ENCODE data around the gene APOC3.

APOC3 gene

GRCh38 chr11:116828632-116829524, 829 bp upstream of the APOC3 start:
- H3K4me3 ChIP-seq (replicated peaks; ENCODE audit: low read depth, low read length) = no peak overlapping the region
- no peak for DNase-seq (ENCODE audit: extremely low read depth, low read depth)

DNA sequence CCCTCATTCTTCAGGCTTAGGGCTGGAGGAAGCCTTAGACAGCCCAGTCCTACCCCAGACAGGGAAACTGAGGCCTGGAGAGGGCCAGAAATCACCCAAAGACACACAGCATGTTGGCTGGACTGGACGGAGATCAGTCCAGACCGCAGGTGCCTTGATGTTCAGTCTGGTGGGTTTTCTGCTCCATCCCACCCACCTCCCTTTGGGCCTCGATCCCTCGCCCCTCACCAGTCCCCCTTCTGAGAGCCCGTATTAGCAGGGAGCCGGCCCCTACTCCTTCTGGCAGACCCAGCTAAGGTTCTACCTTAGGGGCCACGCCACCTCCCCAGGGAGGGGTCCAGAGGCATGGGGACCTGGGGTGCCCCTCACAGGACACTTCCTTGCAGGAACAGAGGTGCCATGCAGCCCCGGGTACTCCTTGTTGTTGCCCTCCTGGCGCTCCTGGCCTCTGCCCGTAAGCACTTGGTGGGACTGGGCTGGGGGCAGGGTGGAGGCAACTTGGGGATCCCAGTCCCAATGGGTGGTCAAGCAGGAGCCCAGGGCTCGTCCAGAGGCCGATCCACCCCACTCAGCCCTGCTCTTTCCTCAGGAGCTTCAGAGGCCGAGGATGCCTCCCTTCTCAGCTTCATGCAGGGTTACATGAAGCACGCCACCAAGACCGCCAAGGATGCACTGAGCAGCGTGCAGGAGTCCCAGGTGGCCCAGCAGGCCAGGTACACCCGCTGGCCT, 641 bp downstream of the APOC3 start:
- TF ChIP-seq, protein P1, sequence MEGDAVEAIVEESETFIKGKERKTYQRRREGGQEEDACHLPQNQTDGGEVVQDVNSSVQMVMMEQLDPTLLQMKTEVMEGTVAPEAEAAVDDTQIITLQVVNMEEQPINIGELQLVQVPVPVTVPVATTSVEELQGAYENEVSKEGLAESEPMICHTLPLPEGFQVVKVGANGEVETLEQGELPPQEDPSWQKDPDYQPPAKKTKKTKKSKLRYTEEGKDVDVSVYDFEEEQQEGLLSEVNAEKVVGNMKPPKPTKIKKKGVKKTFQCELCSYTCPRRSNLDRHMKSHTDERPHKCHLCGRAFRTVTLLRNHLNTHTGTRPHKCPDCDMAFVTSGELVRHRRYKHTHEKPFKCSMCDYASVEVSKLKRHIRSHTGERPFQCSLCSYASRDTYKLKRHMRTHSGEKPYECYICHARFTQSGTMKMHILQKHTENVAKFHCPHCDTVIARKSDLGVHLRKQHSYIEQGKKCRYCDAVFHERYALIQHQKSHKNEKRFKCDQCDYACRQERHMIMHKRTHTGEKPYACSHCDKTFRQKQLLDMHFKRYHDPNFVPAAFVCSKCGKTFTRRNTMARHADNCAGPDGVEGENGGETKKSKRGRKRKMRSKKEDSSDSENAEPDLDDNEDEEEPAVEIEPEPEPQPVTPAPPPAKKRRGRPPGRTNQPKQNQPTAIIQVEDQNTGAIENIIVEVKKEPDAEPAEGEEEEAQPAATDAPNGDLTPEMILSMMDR (IDR thresholded peaks at IDR 0.05; ENCODE audit: low read depth, low read length, missing control alignments) = no peak
- H3K4me3 ChIP-seq (replicated peaks; ENCODE audit: low read depth, low read length) = no peak overlapping the region

More at GRCh38 chr11:116828632-116829524, 829 bp upstream of the APOC3 start:
- TF ChIP-seq, protein P1 (IDR thresholded peaks at IDR 0.05; ENCODE audit: low read depth, low read length, missing control alignments) = no peak

DNA sequence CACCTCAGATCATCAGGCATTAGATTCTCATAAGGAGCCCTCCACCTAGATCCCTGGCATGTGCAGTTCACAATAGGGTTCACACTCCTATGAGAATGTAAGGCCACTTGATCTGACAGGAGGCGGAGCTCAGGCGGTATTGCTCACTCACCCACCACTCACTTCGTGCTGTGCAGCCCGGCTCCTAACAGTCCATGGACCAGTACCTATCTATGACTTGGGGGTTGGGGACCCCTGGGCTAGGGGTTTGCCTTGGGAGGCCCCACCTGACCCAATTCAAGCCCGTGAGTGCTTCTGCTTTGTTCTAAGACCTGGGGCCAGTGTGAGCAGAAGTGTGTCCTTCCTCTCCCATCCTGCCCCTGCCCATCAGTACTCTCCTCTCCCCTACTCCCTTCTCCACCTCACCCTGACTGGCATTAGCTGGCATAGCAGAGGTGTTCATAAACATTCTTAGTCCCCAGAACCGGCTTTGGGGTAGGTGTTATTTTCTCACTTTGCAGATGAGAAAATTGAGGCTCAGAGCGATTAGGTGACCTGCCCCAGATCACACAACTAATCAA, 2.2 kb downstream of the APOC3 start:
- no peak for DNase-seq (ENCODE audit: extremely low read depth, low read depth)
- TF ChIP-seq, protein P1 (IDR thresholded peaks at IDR 0.05; ENCODE audit: low read depth, low read length, missing control alignments) = no peak
- H3K4me3 ChIP-seq (replicated peaks; ENCODE audit: low read depth, low read length) = no peak overlapping the region

More for the DNA sequence above, 641 bp downstream of the APOC3 start:
- no peak for DNase-seq (ENCODE audit: extremely low read depth, low read depth)

- no peak for DNase-seq (ENCODE audit: extremely low read depth, low read depth)
- TF ChIP-seq, protein P1 (IDR thresholded peaks at IDR 0.05; ENCODE audit: low read depth, low read length, missing control alignments) = no peak
These were observed 2.9 kb downstream of the APOC3 start for GRCh38 chr11:116832350-116833290.

GRCh38 chr11:116833491-116833815, 3.7 kb downstream of the APOC3 start:
- no peak overlapping the region for H3K4me3 ChIP-seq (replicated peaks; ENCODE audit: low read depth, low read length)
- TF ChIP-seq, protein P1 (IDR thresholded peaks at IDR 0.05; ENCODE audit: low read depth, low read length, missing control alignments) = no peak
- DNase-seq (ENCODE audit: extremely low read depth, low read depth) = no peak

More at GRCh38 chr11:116832350-116833290, 2.9 kb downstream of the APOC3 start:
- H3K4me3 ChIP-seq (replicated peaks; ENCODE audit: low read depth, low read length) = no peak overlapping the region
